ENCODE data around the gene TBX3.

TBX3 gene

DNA sequence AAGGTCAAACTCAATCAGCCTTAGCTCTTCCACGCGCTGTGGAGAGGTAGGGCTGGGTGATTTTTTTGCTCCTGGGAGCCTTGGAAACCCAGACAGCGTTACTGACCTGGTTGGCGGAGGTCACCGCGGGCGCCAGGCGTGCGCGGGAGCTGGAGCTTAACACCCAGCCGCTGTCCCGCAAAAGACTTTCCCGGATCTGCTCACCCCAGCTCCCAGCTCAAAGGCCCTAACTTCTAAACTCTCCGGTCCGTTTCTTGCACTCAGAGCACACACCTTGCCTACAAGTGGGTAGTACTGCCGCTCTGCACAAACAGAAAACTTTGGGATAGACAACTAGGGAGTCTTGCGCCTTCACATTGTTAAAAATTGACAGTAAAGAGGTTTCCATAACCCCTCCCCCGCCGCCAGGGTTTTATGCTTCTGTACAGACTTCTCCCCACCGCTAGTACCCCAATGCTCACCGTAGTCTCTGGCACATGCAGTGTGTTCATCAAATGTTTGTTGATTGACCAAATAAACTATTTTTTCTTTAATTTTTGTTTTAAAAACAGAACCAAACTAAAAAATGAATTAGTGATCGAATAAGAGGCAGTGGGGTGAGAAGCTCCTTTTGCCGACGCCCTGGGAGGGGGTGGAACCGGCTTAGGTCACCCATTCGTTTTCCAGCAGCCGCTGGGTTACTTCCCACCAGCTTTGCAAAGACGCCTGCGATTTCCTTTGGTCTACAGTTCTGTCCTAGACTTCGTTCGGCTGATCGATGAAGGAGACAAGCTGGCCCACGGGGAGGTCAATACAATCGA, 12.7 kb upstream of the TBX3 start:
- no peak for DNase-seq

DNA sequence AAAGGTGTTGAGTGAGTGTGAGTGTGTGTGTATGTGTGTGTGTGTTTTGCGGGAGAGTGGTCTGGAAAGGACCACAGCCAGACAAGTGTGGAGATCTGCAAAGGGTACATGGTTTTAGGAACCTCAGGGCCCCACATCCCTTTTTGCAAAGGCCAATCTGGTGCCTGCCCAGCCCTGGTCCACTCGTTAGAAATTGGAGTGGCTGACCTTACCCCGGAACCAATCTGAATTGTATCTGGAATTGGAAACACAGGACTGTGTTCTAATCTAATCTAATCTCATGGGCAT, 11.3 kb upstream of the TBX3 start:
- DNase-seq = no peak

DNA sequence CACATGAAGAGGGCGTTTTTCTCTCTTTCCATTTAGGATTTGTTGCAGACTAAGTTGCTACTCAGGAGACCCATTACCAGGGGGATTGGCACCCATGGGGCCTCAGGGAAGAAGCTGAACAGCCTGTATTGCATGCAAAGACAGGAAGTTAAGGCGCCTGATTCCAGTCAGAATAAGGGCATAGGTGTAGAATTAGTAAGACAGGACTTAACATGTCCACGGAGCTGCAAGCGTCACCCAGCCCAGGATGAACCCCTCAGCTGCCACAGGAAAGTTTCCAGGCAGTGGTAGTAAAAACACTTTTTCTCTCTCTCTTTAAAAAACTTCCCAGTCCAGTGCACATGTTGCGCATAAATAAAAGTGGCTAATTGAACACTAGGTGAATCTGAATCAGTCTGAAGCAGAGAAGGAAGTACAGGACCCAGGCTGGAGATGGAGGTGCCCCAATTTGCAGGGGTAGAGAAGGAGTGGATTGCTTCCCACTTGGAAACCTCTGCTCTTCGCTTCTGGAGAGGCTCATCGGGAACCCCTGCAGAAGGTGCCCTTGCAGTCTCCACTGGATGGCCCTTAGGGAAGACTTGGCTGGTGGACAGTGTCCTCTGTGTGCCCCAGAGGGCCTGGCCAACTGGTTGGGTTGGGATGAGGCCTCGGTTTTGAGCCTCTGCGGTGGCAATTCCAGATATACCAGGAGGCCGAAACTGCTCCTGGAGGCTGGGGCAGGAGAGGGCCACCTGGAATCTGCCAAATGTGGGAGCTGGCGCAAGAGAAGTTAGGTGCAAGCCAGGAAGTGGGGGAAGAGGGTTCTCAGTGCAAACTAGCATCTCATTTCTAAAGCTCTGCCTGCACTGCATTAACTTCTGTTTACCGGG, 10.7 kb upstream of the TBX3 start:
- no peak for DNase-seq

DNA sequence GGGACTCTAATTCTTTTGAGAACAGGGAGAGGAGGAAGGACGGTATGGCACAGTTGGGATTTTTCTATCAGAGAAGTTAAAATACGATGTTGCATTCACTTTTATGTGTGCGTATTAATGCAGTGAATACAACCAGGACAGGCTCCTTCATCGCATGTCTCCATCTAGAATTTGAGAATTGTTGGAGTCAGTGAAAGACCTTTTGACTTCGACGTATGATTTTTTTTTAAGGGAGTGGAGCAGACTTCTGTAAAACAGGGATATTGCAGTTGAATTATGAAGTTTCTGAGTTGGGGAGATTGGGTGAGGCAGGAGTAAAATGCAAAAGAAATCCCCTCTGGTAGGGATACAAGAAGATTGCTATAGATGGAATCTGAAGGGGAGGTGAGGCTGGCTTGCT, 9.6 kb upstream of the TBX3 start:
- DNase-seq = no peak

DNA sequence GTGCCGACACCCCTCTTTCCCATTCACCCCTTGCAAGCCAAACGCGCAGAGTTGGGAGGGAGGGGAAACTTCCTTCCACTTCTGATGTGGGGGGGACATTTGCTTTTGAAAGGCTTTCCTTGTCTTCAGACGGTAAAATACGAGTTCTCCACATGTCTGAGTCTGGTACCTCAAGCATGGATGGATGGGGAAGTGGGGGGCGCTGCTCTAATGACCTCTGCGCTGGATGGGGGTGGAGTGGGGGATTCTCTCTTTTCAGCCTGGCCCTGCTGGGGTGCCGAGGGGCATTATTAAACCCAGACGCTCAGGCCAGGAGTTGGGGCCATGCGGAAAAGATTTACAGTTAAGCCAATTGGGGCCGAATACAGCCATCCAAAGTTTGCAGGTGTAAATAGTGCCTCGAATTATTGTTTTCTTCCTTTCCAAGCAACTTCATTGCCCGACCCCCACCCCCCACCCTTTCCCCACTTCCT, 9.1 kb upstream of the TBX3 start:
- DNase-seq = no peak

DNA sequence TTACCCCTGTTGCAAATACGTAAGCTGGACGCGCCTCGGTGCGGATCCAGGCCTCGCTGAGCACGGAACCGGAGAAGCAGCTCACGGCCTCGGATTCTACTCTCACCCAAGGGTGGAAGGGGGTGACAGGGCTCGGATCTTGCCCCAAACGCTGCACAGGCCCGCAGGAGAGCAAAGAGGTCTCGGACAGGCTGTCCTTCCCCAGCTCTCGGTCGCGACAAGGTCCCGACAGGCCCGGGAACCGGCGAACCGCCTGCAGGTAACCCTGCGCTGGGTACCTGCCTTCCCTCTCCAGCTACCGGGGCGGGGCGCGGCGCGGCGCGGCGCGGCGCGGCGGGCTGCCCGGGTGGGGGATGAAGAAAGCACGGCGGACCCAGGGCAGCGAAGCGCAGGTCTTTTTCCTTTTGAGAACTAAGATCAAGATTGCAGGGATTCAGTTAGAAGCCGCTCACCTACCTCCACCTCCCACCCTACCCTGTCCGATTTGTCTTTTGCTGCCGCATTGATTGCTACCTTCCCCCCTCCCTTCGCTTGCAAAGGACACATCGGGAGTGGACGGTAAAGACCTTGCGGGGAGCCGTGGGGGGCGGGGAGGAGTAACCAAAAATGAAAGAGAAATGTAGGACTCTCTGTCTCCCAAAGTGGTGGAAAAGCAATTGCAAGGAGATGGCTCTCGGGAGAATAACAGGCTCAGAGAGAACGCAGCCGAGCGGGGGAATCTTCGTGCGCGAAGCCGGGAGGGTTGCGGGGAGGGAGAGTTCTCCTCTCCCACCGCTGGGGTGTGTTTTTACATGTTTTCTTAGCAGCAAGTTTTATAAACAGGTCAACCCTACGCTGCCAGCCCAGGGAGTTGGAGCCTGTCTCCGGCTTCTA, 8.4 kb upstream of the TBX3 start:
- no peak for DNase-seq

DNA sequence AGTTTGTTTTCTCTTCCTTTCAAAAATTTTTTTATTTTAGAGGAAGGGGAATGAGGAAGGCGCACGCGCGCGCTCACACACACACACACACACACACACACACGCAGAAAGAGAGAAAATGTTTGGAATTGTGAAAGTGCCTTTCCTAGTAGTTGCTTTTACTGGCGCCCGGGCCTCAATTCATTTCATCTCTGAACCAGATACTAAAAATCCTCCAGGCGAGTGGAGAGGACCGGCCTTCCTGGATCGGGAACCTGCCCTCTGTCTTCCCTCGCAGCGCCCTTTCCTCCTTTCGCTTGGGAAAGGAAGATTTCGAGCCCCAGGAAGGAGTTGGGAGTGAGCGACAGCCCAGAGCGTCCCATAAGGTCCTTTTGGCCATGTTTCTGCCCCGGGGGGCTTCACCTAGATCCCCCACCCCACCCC, 7.8 kb upstream of the TBX3 start:
- DNase-seq = no peak

DNA sequence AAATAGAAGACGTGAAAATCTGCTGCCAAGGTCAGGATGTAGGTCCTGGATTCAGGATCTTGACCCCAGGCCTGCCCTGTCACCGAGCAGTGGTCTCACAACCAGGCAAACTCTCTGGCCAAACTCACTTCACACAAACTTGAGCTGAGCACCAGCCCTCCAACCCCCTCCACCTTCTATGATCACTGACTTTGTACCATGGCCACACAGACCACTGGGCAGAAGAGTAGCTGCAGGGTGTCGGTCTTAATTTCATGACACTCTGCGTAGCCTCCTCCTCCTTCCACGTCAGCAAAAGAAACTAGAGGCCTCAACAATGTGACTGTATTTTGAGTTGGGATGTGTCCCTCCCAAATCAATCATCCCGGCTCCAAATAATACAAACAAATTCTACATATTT, 7.2 kb upstream of the TBX3 start:
- no peak for DNase-seq

DNA sequence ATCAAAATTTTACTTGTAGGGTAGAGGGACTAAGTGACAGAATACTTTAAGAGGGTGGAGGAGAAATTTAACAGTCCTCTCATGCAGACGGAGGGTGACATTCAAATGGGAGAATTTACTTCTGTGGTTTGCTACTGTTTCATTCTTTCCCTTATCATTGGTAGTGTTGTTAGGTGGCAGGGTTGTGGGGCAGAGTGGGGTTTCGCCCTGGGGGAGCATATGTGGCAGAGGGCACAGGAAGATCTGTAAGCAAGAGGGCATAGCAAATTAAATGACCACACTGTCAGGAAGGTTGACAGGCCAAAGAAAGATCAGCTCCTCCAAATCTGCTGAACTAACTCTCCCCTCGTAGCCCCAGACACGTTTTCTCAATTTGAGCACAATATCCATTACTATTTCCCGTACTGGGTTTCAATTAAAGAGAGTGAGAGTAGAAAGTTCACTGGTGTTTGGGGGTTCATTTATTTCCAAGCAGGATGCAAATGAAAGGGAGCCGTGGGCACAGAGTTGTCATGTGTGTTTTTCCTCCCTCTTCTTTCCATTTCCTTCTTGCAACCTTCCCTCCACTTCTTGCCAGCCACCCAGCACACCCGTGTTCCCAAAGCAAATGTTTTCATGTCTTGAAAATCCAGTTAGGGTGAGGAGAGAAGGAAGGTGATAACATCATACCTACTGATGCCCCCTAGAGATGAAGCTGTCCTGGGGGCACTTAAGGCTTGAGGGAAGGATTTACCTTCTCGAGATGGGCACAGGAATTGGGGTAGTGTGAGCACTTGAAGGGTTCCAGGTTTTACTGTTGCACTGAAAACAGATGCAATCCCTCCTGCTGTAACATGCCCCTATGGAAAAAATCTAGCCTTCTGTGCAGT, 6.5 kb upstream of the TBX3 start:
- DNase-seq = no peak

DNA sequence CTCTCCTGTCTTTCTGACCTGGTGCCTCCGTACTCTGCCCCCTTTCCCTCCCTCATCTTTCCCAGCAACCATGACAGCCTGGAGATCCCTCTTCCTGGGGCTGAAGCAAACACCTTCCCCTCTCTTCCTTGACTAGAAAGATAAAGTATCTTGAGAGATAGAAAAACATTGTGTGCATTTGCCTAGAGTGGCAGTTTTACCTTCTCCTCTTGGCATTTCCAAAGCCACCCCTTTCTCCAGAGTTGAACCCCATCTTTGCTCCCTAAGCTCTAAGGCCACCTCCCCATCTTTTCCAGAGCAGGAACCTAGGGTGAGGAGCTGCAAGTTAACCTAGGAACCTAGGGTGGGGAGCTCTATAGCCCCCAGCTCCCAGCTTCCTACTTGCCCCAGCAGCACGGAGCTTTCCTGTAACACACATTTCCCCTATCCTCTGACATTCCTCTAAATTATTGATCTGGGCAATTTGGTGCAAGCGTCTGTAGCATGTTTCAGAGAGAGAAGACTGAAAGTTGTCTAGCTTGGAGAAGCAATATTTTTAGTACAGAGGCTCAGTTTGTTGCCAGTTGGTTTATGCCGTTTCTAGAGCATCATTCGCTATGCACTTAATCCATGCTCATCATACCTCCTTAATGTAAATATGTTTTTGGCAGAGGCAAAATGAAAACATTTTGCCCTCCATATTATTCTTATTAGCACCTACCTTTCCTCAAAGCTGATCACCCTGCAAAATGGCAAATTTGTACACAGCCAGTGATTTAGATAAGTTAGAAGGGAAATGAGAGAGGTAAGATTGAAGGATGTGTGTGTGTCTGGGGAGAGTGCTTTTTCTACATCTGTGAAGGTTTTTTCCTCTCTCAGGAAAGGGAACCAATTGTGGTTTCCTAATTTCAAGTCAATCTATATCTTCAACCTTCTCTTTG, 5.4 kb upstream of the TBX3 start:
- no peak for DNase-seq

DNA sequence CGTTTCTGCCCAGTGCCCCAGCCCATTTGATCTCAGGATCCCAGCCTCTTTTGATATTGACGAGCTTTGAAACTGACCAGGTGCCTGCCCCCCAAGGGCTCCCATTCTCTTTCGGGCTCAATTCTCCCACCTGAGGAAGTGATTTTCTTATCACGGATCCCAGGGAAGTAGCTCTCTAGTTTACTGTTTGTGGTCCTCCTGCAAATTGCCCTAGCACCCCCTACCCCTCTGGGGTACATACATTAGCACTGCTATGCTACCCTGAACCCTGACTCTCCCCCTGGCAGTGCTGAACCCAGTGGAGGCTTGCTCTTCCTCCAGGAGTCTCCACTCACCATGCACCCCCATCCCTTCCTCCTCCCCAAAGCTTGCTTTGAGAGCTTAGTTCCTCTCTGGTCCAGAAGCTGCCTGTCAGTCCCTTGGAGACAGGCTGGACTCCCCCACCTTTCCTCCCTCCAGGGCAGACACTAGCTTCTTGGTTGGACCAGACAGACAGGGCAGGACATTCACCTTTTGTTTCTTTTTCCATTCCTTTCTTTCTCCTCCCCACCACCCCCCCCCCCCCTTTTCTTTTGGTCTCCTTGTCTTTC, 4.4 kb upstream of the TBX3 start:
- no peak for DNase-seq

DNA sequence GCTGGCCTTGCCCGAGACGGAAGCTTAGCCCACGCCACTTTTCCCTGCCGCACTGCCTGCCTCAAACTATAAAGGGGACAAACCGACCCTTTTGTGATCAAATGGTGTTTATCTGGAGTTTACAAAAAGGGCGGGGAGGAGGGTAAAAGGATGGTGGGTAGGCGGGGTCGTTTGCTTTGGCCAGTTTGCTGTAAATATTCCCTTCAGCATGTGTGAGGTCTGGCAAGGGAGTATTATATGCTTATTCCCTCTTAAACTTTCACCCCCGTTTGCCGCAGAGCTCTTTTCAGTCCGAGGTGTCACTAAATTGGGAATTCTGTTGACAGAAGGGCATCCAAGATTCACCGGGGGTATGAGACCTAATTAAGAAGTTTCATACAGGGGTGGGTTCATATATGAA, 3.8 kb upstream of the TBX3 start:
- DNase-seq = no peak

DNA sequence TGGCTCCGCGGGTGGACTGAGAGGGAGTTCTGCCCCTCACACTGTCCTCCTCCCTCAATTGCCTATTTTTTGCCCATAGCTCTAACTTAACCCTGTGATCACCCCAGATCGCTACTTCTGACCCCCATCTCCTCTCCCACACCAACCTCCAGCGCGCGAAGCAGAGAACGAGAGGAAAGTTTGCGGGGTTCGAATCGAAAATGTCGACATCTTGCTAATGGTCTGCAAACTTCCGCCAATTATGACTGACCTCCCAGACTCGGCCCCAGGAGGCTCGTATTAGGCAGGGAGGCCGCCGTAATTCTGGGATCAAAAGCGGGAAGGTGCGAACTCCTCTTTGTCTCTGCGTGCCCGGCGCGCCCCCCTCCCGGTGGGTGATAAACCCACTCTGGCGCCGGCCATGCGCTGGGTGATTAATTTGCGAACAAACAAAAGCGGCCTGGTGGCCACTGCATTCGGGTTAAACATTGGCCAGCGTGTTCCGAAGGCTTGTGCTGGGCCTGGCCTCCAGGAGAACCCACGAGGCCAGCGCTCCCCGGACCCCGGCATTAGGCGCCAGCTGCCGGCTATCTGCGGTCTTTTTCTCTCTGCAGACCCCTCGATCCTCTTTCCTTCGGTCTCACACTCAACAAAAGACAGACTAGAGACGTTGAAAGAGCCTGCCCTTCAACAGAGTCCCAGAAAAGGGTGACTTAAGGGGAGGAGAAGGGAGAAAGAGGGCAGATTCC, 3.0 kb upstream of the TBX3 start:
- DNase-seq = no peak

DNA sequence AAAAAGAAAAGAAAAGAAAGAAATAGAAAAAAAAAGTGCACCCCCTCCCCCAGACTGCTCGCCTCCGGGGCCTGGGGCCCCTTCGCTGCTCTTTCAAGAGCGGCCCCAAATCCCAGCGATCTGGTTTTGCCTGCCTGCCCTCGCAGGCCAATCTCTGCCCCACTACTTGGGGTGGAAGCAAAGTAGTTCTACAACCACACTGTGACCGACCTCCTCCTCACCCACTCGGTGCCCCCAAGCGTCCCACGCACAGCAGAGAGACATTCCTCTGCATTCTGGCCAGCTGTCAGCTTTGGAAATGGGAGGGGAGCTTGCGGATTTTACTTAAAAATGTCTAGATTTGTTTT, 2.4 kb upstream of the TBX3 start:
- DNase-seq = no peak

DNA sequence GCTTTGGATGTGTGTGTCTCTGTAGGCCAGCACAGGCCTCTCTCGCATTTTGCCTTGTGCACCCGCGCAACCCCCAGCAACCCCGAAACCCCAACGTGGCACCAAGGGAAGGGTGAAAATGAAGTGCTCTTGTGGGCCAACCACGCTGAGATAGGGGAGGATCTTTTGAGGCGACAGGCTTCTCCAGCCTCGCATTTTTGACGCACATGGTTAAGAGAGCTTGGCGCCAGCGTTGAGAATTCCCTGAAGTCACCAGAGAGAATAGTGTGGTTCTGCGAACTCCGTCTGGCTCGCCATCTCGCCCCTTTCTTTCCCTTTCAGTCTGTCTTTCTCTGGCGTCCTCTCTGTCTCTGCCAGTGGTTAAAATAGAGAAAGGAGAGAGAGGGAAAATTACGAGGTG, 1.9 kb upstream of the TBX3 start:
- DNase-seq = no peak

DNA sequence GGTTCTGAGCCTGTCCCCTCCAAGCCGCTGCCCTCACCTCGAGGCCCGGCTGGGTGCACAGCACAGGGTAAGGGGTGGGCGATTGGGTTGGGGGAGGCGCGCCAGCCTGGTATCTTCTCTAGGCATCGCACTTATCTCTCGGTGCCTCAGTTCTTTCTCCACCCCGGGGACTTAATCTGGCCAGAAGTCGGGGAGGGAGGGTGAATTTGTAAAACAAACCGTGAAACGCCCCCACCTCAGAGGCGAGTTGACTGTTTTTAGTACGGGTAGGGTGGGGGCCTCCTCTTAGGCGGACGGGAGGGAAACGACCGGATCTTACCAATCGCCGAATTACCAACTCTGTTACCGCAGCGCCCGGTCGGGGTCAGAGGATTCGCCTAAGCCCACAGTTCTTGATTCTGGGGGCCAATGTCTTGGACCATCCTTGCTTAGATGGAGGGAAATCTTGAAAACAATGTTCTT, 1.4 kb upstream of the TBX3 start:
- DNase-seq = no peak

DNA sequence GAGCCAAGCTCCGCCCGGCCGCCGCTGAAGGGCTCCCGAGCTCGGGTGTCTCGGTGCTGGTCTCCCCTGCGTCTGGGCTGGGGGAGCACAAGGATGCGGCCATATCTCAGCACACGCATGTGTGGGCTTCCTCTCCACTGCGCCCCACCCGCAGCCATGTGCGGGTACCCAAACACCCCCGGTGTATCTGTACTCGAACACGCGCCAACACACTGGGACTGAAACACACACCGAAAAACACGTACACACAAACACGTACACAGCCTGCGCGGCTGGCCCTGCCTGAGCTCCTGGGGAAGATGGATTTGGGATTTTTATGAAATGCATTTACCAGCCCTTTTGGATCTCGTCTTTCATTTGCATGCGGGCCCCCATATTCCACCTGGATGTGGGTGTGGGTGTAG, 897 bp upstream of the TBX3 start:
- DNase-seq = no peak

DNA sequence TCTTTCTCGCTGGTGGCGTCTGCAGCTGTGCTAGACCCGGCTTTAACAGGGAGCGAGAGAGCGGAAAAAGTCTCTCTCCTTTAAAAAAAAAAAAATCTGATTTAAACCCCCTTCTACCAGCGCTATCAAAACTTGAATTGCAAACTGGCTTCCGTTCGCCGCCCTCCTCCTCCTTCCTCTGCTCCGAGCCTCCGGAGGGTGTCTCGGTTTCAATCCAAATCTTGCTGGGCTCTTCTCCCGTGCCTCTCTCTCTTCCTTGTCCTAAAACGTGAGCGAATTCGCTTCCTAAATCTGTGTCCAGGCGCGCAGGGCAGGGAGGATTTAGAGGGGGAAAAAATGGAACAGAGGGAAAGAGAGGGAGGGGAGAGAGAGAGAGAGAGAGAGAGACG, 272 bp downstream of the TBX3 start:
- DNase-seq = no peak

DNA sequence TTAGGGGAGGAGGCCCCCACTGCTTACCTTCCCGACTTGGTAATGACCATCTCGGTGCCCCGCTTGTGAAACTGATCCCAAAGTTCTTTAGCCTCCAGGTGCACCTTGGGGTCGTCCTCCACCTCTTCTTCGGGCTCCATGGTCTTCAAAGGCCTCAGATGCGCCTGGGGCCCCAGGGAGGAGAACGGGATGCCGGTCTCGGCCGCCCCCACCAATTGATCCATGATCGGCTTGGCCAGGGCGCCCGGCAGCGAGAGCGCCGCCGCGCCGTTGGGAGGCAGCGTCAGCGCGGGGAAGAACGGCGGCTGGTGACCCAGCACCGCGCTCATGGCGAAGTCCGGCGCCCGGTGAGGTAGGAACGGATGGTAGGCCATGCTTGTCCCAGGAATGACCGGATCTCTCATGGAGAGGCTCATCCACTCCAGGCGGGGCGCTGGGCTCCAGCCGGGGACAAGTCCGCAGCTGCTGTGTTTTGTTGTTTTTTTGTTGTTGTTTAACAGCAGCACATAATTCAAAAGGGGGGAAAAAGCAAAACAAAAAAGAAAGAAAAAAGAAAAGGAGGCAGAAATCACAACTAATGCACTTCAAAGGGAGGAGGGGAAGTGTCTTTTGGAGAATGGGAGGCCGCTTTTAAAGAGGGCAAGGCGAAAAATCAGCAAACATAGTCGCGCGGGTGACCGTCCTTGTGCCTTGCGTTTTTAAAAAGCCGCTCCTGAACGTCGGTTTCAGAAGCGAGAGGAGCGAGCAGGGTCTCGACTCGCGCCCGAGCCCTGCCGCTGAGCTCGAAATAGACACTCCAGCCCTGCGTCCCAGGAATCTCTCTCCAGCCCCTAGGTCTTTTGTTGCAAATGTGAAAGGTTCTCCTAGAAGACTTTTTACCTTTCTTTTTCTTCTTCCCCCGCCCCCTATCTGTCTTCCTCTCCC, 928 bp downstream of the TBX3 start:
- DNase-seq = no peak
